ENCODE measurements around the gene CD2AP. TPM values are rescaled to one million over a fixed set of nuclear protein-coding genes. Genes with fewer than 3 reads are reported as not detected.
"Not testable (repeated sequence)": the region's sequence is repeated elsewhere in the genome, so short reads cannot be mapped to it uniquely, and the experiment has no call there.

CD2AP gene
- total RNA-seq, 1 donor from 2014 or later, result 40.3 TPM

GRCh38 chr6:47479874-47480273 lies 2.3 kb downstream of the CD2AP start:
- Mint-ChIP-seq H3K36me3 (ENCODE audit: low read depth, unreplicated experiment) (peaks cover 3% of the 10 kb centered on the region), H3K27me3 (ENCODE audit: unreplicated experiment) (peaks cover 8% of the 10 kb centered on the region), H3K27ac (ENCODE audit: unreplicated experiment) (peak overlapping the region; percentile 97), H3K9me3 (ENCODE audit: unreplicated experiment) (no peaks in the 10 kb centered on the region), H3K4me3 (ENCODE audit: unreplicated experiment) (peak overlapping the region; percentile 99), H3K4me1 (ENCODE audit: unreplicated experiment) (peaks cover 42% of the 10 kb centered on the region)
- no peak for DNase-seq (ENCODE audit: low spot score)
- TF ChIP-seq, protein P1, sequence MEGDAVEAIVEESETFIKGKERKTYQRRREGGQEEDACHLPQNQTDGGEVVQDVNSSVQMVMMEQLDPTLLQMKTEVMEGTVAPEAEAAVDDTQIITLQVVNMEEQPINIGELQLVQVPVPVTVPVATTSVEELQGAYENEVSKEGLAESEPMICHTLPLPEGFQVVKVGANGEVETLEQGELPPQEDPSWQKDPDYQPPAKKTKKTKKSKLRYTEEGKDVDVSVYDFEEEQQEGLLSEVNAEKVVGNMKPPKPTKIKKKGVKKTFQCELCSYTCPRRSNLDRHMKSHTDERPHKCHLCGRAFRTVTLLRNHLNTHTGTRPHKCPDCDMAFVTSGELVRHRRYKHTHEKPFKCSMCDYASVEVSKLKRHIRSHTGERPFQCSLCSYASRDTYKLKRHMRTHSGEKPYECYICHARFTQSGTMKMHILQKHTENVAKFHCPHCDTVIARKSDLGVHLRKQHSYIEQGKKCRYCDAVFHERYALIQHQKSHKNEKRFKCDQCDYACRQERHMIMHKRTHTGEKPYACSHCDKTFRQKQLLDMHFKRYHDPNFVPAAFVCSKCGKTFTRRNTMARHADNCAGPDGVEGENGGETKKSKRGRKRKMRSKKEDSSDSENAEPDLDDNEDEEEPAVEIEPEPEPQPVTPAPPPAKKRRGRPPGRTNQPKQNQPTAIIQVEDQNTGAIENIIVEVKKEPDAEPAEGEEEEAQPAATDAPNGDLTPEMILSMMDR (IDR thresholded peaks at IDR 0.05; ENCODE audit: unreplicated experiment), result no peak

DNA sequence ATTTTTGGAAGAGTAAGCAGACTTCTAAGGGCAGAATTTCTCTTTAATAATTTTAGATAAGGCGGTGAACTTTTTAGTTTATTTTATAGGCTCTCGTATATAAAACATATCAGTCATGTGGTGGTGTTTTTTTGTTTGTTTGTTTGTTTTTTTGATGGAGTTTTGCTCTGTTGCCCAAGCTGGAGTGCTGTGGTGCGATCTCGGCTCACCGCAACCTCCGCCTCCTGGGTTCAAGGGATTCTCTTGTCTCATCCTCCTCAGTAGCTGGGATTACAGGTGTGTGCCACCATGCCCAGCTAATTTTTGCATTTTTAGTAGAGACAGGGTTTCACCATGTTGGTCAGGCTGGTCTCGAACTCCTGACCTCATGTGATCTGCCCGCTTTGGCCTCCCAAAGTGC lies 3.6 kb downstream of the CD2AP start:
- not testable (repeated sequence) for H3K27ac Mint-ChIP-seq (ENCODE audit: unreplicated experiment); H3K9me3 Mint-ChIP-seq (ENCODE audit: unreplicated experiment); DNase-seq (ENCODE audit: low spot score); H3K27me3 Mint-ChIP-seq (ENCODE audit: unreplicated experiment); H3K4me3 Mint-ChIP-seq (ENCODE audit: unreplicated experiment); H3K36me3 Mint-ChIP-seq (ENCODE audit: low read depth, unreplicated experiment)
- H3K4me1 Mint-ChIP-seq (ENCODE audit: unreplicated experiment), result peaks cover 42% of the 10 kb centered on the region

DNA sequence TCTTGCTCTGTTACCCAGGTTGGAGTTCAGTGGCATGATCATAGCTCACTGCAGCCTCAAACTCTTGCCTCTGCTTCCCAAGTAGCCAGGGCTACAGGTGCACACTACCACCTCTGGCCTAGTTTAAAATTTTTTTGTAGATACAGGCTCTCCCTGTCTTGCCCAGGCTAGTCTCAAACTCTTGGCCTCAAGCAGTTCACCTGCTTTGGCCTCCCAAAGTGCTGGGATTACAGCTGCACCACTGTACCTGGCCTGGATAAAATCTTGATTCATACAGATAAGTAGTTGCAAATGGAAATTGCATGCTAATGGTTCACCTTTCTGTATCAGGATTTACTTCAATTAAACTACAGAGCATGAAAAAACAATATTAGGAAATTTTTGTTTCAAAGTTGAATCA lies 4.2 kb downstream of the CD2AP start:
- DNase-seq (ENCODE audit: low spot score), result no peak
- H3K9me3 Mint-ChIP-seq (ENCODE audit: unreplicated experiment), result no peaks in the 10 kb centered on the region
- TF ChIP-seq, protein P1 (IDR thresholded peaks at IDR 0.05; ENCODE audit: unreplicated experiment), result no peak
- no peak overlapping the region for H3K4me3 Mint-ChIP-seq (ENCODE audit: unreplicated experiment)
- peaks cover 42% of the 10 kb centered on the region for H3K4me1 Mint-ChIP-seq (ENCODE audit: unreplicated experiment)
- H3K27me3 Mint-ChIP-seq (ENCODE audit: unreplicated experiment), result peaks cover 8% of the 10 kb centered on the region
- peaks cover 3% of the 10 kb centered on the region for H3K36me3 Mint-ChIP-seq (ENCODE audit: low read depth, unreplicated experiment)
- no peak overlapping the region for H3K27ac Mint-ChIP-seq (ENCODE audit: unreplicated experiment)

GRCh38 chr6:47483516-47483852 lies 5.9 kb downstream of the CD2AP start:
- DNase-seq (ENCODE audit: low spot score), result no peak
- TF ChIP-seq, protein P1 (IDR thresholded peaks at IDR 0.05; ENCODE audit: unreplicated experiment), result no peak
- peaks cover 40% of the 10 kb centered on the region for H3K4me1 Mint-ChIP-seq (ENCODE audit: unreplicated experiment)
- peak overlapping the region; percentile 12 for H3K27ac Mint-ChIP-seq (ENCODE audit: unreplicated experiment)
- H3K4me3 Mint-ChIP-seq (ENCODE audit: unreplicated experiment), result no peak overlapping the region
- peaks cover 4% of the 10 kb centered on the region for H3K27me3 Mint-ChIP-seq (ENCODE audit: unreplicated experiment)
- peaks cover 3% of the 10 kb centered on the region for H3K36me3 Mint-ChIP-seq (ENCODE audit: low read depth, unreplicated experiment)
- no peaks in the 10 kb centered on the region for H3K9me3 Mint-ChIP-seq (ENCODE audit: unreplicated experiment)

- H3K4me3 Mint-ChIP-seq (ENCODE audit: unreplicated experiment), result peak overlapping the region; percentile 2
- peaks cover 35% of the 10 kb centered on the region for H3K4me1 Mint-ChIP-seq (ENCODE audit: unreplicated experiment)
- H3K36me3 Mint-ChIP-seq (ENCODE audit: low read depth, unreplicated experiment), result peaks cover 3% of the 10 kb centered on the region
- H3K27ac Mint-ChIP-seq (ENCODE audit: unreplicated experiment), result peak overlapping the region; percentile 68
- H3K27me3 Mint-ChIP-seq (ENCODE audit: unreplicated experiment), result no peaks in the 10 kb centered on the region
- DNase-seq (ENCODE audit: low spot score), result no peak
- TF ChIP-seq, protein P1 (IDR thresholded peaks at IDR 0.05; ENCODE audit: unreplicated experiment), result no peak
- H3K9me3 Mint-ChIP-seq (ENCODE audit: unreplicated experiment), result no peaks in the 10 kb centered on the region
Measured at GRCh38 chr6:47483853-47484546, 6.4 kb downstream of the CD2AP start.

All from endothelial cell (in vitro differentiated cells).